NT2/D1 (cell line): ENCODE data around the gene ZMYND19.

Experiments used
- DNase-seq: peaks from one replicate; pipeline ENCODE4 v3.0.0-alpha.2; 2011; ENCODE audit warnings: low read depth, low spot score
- H3K27me3 ChIP-seq: 2 replicates; pipeline ENCODE4 v1.6.0; 2011; ENCODE audit warnings: mild to moderate bottlenecking; ENCODE audit not compliant: insufficient read length, insufficient read depth
- H3K36me3 ChIP-seq: 2 replicates; pipeline ENCODE4 v1.6.1; 2011; ENCODE audit warnings: mild to moderate bottlenecking, low read length, mixed read lengths; ENCODE audit not compliant: insufficient read depth, insufficient read length
- H3K4me1 ChIP-seq: 2 replicates; pipeline ENCODE4 v1.5.1; 2011; ENCODE audit not compliant: insufficient read depth, insufficient read length
- H3K4me3 ChIP-seq: 2 replicates; pipeline ENCODE4 v1.5.1; 2011; ENCODE audit warnings: low read depth; ENCODE audit not compliant: insufficient read length
- H3K9ac ChIP-seq: 2 replicates; pipeline ENCODE4 v1.6.0; 2011; ENCODE audit warnings: low read depth; ENCODE audit not compliant: insufficient read length
- H3K9me3 ChIP-seq: 2 replicates; pipeline ENCODE4 v1.5.1; 2011; ENCODE audit warnings: mild to moderate bottlenecking, low read length; ENCODE audit not compliant: insufficient read depth
- SUZ12 ChIP-seq: IDR thresholded peaks from 2 replicates; pipeline ENCODE4 v1.6.1; 2011; ENCODE audit not compliant: insufficient read length, insufficient read depth; ENCODE audit errors: extremely low read depth
- YY1 ChIP-seq: IDR thresholded peaks from 2 replicates; pipeline ENCODE4 v1.6.1; 2011; ENCODE audit not compliant: insufficient read length, insufficient read depth
- ZNF274 ChIP-seq: IDR thresholded peaks from 2 replicates; pipeline ENCODE4 v1.6.1; 2011; ENCODE audit warnings: mild to moderate bottlenecking, low read depth, low read length

ZMYND19 gene

DNA sequence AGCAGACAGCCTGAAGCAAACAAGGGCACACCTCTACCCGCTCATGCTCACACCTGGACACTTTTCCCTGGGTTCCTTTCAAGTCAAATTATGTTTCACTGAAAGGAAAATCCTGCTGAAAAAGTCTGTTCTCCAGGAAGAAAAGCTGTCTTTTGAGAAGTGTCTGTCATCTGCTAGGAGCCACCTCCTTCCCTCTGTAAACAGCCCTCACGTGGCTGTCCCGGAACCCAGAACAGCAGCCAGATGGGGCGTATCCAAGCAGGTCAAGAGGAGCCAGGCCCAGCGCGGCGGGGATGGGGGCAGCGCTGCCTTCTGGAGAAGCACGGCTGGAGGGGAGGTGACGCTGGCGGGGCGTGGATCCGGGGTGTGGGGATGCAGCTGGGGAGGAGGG is 40.1 kb downstream of the ZMYND19 start, which contains the start of gene PNPLA7:
Gene PNPLA7, minus strand, starts transcription at position 172 of the 391 bp plus-strand sequence. CDS start 205 bp downstream, outside the sequence.
- peak within 1 kb of the TSS; percentile 77 for H3K9ac ChIP-seq
- no peaks in the 10 kb centered on the region for H3K27me3 ChIP-seq
- H3K4me3 ChIP-seq: peak within 1 kb of the TSS; percentile 59
- H3K4me1 ChIP-seq: peaks cover 2% of the 10 kb centered on the region
- no peak for TF ChIP-seq YY1
- H3K36me3 ChIP-seq: peaks cover 29% of the 10 kb centered on the region
- peak; percentile 74 for DNase-seq
- peaks cover 16% of the 10 kb centered on the region; the same call in 1 of the 2 replicates for H3K9me3 ChIP-seq

DNA sequence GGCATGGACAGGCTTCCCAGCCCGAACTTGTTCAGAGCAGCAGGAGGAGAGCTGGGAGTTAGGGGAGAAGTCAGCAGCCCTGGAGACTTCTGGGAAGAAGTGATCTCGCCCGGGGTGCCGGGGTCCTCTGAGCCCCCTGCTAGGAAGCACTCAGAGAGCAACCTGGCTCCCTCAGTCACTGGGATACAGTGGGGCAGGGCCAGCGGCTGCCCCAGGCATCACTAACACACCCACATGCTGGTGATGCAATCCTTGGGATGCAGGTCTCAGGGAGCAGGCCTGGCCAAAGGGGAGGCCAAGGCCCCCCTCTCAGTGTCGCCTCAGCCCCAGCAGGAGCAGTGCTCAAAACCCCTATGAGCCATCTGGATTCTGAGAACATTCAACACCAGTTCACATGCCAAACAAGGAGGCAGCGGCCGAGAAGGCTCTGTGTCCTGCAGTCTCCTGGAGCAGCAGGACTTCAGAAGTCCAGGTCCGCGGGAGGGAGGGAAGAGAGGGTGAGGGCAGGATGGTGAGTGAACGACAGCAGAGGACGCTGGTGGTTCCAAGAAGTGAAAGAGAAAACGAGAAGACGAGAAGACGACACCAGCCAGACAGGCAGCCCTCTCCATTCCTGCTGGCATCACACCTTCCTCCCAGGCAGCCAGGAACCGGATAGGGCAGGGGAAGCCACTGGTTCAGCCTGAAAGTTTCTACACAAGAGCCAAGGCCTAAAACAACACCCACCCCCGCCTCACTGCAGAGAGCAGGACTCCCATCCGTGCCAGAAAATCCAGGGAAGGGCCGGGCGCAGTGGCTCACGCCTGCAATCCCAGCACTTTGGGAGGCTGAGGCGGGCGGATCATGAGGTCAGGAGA is 42.4 kb downstream of the ZMYND19 start:
- TF ChIP-seq YY1 (no peak), ZNF274 (no peak), SUZ12 (no peak)
- peaks cover 7% of the 10 kb centered on the region for H3K36me3 ChIP-seq
- no peaks in the 10 kb centered on the region for H3K27me3 ChIP-seq
- DNase-seq: no peak
- H3K4me1 ChIP-seq: peaks cover 7% of the 10 kb centered on the region
- H3K9me3 ChIP-seq: peaks cover 20% of the 10 kb centered on the region; the same call in 1 of the 2 replicates
- H3K4me3 ChIP-seq: no peak overlapping the region
- peak overlapping the region; percentile 5 for H3K9ac ChIP-seq

DNA sequence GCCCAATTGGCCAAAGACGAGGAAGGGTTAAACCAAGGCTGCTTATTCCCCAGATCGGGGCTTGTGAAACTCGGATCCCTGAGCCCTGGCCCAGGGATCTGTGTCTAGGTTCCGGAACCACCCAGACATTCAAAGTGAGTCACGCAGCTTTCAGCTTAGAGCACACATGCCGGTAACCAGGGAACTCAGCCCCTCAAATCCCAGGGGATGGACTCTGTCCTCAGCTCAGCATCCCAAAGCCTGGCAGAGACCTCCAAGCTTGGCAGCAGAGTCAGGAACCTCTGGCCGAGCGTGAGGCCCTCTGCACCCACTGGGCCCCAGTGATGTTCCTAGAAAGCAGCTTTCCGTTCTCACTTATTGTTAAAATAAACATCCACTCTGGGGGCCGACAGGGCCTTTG is 45.2 kb downstream of the ZMYND19 start:
- H3K36me3 ChIP-seq: no peaks in the 10 kb centered on the region
- no peak overlapping the region for H3K9ac ChIP-seq
- H3K27me3 ChIP-seq: no peaks in the 10 kb centered on the region
- peaks cover 10% of the 10 kb centered on the region for H3K4me1 ChIP-seq
- TF ChIP-seq ZNF274 (no peak), YY1 (no peak), SUZ12 (no peak)
- H3K4me3 ChIP-seq: no peak overlapping the region
- H3K9me3 ChIP-seq: peaks cover 20% of the 10 kb centered on the region; the same call in 1 of the 2 replicates
- DNase-seq: no peak

DNA sequence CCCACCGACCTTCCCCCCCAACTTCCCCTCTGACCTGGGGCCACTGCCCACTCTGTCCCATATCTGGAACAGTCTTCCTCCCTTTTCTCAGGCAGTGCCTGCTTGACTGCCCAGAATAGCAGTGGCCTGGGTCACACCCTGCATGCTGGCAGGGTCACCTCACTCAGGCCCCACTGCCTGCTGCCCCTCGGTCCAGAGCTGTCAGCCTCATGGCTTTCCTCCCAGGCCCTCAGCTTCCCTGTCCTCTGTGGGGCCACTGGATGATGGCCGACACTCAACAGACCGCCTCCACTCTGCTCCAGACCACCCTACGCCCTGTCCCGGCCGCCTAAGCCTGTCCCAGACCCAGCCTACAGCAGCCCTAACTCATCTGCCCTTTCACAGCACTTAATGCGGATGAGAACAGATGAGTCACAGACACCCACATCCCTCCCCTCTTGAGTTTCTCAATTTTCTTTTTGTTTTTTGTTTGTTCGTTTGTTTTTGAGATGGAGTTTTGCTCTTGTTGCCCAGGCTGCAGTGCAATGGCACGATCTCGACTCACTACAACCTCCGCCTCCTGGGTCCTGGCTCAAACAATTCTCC is 46.0 kb downstream of the ZMYND19 start:
- no peak for DNase-seq
- TF ChIP-seq SUZ12 (no peak), YY1 (no peak)
- Histone ChIP-seq H3K9me3 (peaks cover 20% of the 10 kb centered on the region; the same call in 1 of the 2 replicates), H3K9ac (no peak overlapping the region), H3K4me3 (no peak overlapping the region), H3K36me3 (no peaks in the 10 kb centered on the region), H3K4me1 (peaks cover 7% of the 10 kb centered on the region), H3K27me3 (no peaks in the 10 kb centered on the region)

DNA sequence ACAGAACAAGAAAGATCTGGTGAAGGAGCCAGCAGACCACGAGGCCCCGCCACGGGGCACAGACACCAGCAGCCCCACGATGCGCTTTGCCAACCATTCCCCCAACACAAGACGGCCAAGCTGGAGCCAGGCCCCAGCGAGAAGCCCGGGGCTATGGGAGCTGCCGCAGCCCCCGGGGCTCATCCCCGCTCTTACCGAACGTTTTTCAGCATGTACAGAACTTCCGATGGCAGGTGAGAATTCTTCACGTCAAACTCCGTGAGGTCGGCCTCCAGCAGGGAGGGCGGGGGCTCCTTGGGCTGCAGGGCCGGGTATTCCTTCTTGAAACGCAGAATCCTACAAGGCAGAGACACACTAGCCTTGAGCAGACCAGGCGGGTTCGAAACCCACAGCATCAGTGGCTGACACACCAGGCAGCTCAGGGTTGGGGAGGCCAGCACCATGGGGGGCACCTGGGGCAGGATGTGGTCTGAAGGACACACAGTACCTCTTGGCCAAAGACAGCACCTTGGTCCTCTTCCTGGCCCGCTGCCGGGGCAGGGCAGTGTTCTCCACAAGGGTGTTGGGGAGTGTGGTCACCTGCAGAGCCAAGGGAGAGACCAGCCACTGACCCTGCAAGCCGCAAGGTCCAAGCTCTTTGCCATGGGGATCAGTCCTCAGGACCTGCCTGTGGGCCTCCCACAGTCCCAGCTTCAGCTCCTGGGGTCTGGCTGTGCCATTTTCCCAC is 46.9 kb downstream of the ZMYND19 start:
- no peak overlapping the region for H3K4me3 ChIP-seq
- no peak overlapping the region for H3K9ac ChIP-seq

DNA sequence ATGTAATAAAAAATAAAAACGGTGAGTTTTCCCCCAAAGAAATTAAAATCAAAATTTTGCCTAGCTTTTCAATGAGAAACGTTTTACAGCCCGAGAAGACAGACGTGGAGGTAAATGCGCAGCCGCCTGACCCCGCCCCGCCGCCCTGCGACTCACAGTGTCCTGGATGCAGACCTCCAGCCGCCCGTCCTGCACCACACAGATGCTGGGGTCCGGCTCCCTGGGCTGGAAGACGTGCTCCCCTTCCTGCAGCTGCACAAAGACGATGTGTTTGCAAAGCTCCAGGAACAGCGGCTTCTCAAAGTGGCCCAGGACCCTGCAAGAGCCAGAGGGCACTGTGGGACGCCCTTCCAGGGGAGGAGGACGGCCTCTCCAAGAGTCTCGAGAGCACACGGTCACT is 47.8 kb downstream of the ZMYND19 start:
- H3K36me3 ChIP-seq: no peaks in the 10 kb centered on the region
- H3K27me3 ChIP-seq: no peaks in the 10 kb centered on the region
- no peak for DNase-seq
- H3K4me1 ChIP-seq: peaks cover 7% of the 10 kb centered on the region
- TF ChIP-seq YY1 (no peak), ZNF274 (no peak), SUZ12 (no peak)
- H3K9ac ChIP-seq: no peak overlapping the region
- H3K4me3 ChIP-seq: no peak overlapping the region
- peaks cover 20% of the 10 kb centered on the region; the same call in 1 of the 2 replicates for H3K9me3 ChIP-seq

More for the DNA sequence above, 46.9 kb downstream of the ZMYND19 start:
- Histone ChIP-seq H3K4me1 (peaks cover 7% of the 10 kb centered on the region), H3K9me3 (peaks cover 20% of the 10 kb centered on the region; the same call in 1 of the 2 replicates), H3K36me3 (no peaks in the 10 kb centered on the region), H3K27me3 (no peaks in the 10 kb centered on the region)
- TF ChIP-seq ZNF274: no peak
- TF ChIP-seq SUZ12: no peak
- no peak for TF ChIP-seq YY1
- DNase-seq: no peak

DNA sequence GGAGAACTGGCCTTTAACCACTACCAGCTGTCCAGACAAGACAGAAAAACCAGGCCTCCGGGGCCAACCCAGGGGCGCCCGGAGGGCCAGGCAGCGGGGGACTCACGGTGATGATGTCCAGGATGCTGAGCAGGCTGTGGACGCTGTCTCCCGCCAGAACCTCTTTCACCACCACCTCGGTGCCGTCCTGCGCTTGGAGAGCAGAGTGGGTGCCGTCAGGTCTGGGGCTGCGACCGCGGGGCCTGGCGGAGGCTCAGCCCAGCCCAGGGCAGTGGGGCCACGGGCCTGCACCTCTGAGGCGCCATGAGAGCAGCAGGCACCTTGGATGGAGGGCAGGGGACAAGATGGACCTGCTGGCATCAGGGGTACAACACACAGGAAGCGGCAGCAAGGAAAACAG is 49.8 kb downstream of the ZMYND19 start:
- no peak overlapping the region for H3K4me3 ChIP-seq

More for the DNA sequence above, 49.8 kb downstream of the ZMYND19 start:
- Histone ChIP-seq H3K36me3 (no peaks in the 10 kb centered on the region), H3K9ac (no peak overlapping the region), H3K27me3 (no peaks in the 10 kb centered on the region), H3K9me3 (peaks cover 13% of the 10 kb centered on the region; the same call in 1 of the 2 replicates), H3K4me1 (peaks cover 7% of the 10 kb centered on the region)
- DNase-seq: no peak
- TF ChIP-seq ZNF274 (no peak), SUZ12 (no peak), YY1 (no peak)
